PC-3 (cell line): ENCODE data around the gene ABCA8. TPM values are rescaled to one million over a fixed set of nuclear protein-coding genes. Genes with fewer than 3 reads are reported as not detected.
"Not testable (repeated sequence)": the region's sequence is repeated elsewhere in the genome, so short reads cannot be mapped to it uniquely, and the experiment has no call there.

Experiments
- ATAC-seq: fragments of 200-7000 bp; cut with Tn5 transposase; 2 replicates; pipeline ENCODE4 v1.9.1; 2020; ENCODE audit warnings: mild to moderate bottlenecking, moderate library complexity
- BruUV-seq: library from RNA; stranded (reverse); fragments of 400-500 nt; replicated peaks from 2 replicates; lab custom pipeline; 2021; lab: Mats Ljungman, UMichigan
- CTCF ChIA-PET: fragments of 300-600 bp; sonication (Branson Sonifier 250); formaldehyde crosslinking; loops from one replicate; lab custom pipeline; 2022; ENCODE audit warnings: antibody characterized with exemption; lab: Charles Lee
- POLR2A ChIA-PET: fragments of 300-600 bp; sonication (Branson Sonifier 250); formaldehyde crosslinking; loops from one replicate; lab custom pipeline; 2022; ENCODE audit warnings: antibody characterized with exemption; ENCODE audit not compliant: unreplicated experiment; lab: Charles Lee
- DNase-seq: peaks from one replicate; pipeline ENCODE4 v3.0.0-alpha.2; 2015
- H2AFZ ChIP-seq: fragments of 300-600 bp; sonication (generic); 2 replicates; pipeline ENCODE4 v1.6.0; 2016; ENCODE audit warnings: antibody characterized with exemption, low read length
- H3F3A ChIP-seq: fragments of 300-600 bp; sonication (generic); one replicate; pipeline ENCODE4 v1.6.0; 2017; ENCODE audit warnings: antibody characterized with exemption, low read length, control low read depth, mild to moderate bottlenecking; ENCODE audit not compliant: unreplicated experiment
- H3K27ac ChIP-seq: fragments of 300-600 bp; sonication (generic); 2 replicates; pipeline ENCODE4 v1.5.1; 2016; ENCODE audit warnings: mild to moderate bottlenecking, low read length
- H3K27me3 ChIP-seq: fragments of 300-600 bp; sonication (generic); 2 replicates; pipeline ENCODE4 v1.6.1; 2016; ENCODE audit warnings: low read length, mixed read lengths
- H3K36me3 ChIP-seq: fragments of 300-600 bp; sonication (generic); 2 replicates; pipeline ENCODE4 v1.6.1; 2016; ENCODE audit warnings: low read depth, mixed run types, low read length, mixed read lengths
- H3K4me1 ChIP-seq: fragments of 300-600 bp; sonication (generic); 2 replicates; pipeline ENCODE4 v1.5.1; 2016; ENCODE audit warnings: low read length; ENCODE audit not compliant: insufficient read depth
- H3K4me2 ChIP-seq: fragments of 300-600 bp; sonication (generic); 2 replicates; pipeline ENCODE4 v1.6.0; 2016; ENCODE audit warnings: low read length
- H3K4me3 ChIP-seq: fragments of 300-600 bp; sonication (generic); 2 replicates; pipeline ENCODE4 v1.5.1; 2016; ENCODE audit warnings: mild to moderate bottlenecking, low read length, mixed read lengths
- H3K79me2 ChIP-seq: fragments of 300-600 bp; sonication (generic); 2 replicates; pipeline ENCODE4 v1.6.1; 2017; ENCODE audit warnings: low read length, mixed read lengths
- H3K9ac ChIP-seq: fragments of 300-600 bp; sonication (generic); 2 replicates; pipeline ENCODE4 v1.6.0; 2016; ENCODE audit warnings: mild to moderate bottlenecking, low read length
- H3K9me2 ChIP-seq: fragments of 300-600 bp; sonication (generic); replicated peaks from 2 replicates; pipeline ENCODE4 v1.6.1; 2016; ENCODE audit warnings: mixed run types, low read length, mixed read lengths
- H3K9me3 ChIP-seq: fragments of 300-600 bp; sonication (generic); 2 replicates; pipeline ENCODE4 v1.6.1; 2016; ENCODE audit warnings: low read length, mixed read lengths
- H4K20me1 ChIP-seq: fragments of 300-600 bp; sonication (generic); 2 replicates; pipeline ENCODE4 v1.6.1; 2016; ENCODE audit warnings: low read length, mixed read lengths
- EZH2 ChIP-seq: fragments of 300-600 bp; sonication (generic); IDR thresholded peaks from one replicate; pipeline ENCODE4 v1.6.1; 2017; ENCODE audit warnings: antibody characterized with exemption, mild to moderate bottlenecking, low read length; ENCODE audit not compliant: unreplicated experiment
- EZH2phosphoT487 ChIP-seq: fragments of 300-600 bp; sonication (generic); IDR thresholded peaks from 2 replicates; pipeline ENCODE4 v1.6.1; 2018; ENCODE audit warnings: mild to moderate bottlenecking, antibody characterized with exemption, low read length, borderline replicate concordance
- intact Hi-C: fragments of 100-400 bp; cut with micrococcal nuclease; formaldehyde crosslinking; loops from 2 replicates; pipeline ENCODE4 v1.9.0; 2023
- total RNA-seq: library from RNA; depleted of rRNA; stranded (reverse); fragments of >200 nt; gene quantifications from 2 replicates; pipeline ENCODE4 v1.2.3, GENCODE V29; 2014
- TF ChIP-seq, protein P1 (sequence below): fragments of 300-600 bp; sonication (generic); conservative IDR thresholded peaks from 2 replicates; pipeline ENCODE4 v1.5.1; 2017; ENCODE audit warnings: antibody characterized with exemption, low read depth, mild to moderate bottlenecking, low read length

The ABCA8 gene
- total RNA-seq, 1 experiment from 2014 or later = 0.22 TPM

DNA sequence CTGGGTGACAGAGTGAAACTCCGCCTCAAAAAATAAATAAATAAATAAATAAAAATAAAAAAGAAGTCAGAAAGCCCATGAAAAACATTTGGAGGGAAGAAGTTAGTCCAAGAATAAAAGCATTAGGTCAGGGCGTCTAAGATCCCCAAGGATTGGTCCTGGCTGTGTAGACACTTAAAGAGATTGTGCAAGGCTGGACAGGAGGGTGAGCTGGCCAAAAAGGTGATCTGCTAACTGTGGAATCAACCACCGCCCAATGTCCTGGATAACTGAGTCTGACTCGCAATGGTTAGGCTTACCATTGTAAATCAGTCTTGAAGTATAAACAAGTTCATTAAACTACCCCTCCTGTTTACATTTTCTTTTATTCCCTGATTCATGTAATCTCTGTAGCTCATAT, 8.8 kb upstream of the ABCA8 start:
- no peaks in the 10 kb centered on the region for H3K79me2 ChIP-seq
- H3F3A ChIP-seq = no peaks in the 10 kb centered on the region
- no peak overlapping the region for H3K4me2 ChIP-seq
- ChIA-PET POLR2A (no interaction called here), CTCF (no interaction called here)
- no peak overlapping the region for H2AFZ ChIP-seq
- ATAC-seq (no peak), DNase-seq (no peak)
- H3K27me3 ChIP-seq = peaks cover 4% of the 10 kb centered on the region
- H3K9me3 ChIP-seq = no peaks in the 10 kb centered on the region
- TF ChIP-seq EZH2 (no peak), EZH2phosphoT487 (no peak)
- TF ChIP-seq, protein P1, sequence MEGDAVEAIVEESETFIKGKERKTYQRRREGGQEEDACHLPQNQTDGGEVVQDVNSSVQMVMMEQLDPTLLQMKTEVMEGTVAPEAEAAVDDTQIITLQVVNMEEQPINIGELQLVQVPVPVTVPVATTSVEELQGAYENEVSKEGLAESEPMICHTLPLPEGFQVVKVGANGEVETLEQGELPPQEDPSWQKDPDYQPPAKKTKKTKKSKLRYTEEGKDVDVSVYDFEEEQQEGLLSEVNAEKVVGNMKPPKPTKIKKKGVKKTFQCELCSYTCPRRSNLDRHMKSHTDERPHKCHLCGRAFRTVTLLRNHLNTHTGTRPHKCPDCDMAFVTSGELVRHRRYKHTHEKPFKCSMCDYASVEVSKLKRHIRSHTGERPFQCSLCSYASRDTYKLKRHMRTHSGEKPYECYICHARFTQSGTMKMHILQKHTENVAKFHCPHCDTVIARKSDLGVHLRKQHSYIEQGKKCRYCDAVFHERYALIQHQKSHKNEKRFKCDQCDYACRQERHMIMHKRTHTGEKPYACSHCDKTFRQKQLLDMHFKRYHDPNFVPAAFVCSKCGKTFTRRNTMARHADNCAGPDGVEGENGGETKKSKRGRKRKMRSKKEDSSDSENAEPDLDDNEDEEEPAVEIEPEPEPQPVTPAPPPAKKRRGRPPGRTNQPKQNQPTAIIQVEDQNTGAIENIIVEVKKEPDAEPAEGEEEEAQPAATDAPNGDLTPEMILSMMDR = no peak
- no peaks in the 10 kb centered on the region for H3K36me3 ChIP-seq
- no peak overlapping the region for H3K4me3 ChIP-seq
- H3K9me2 ChIP-seq = no peaks in the 10 kb centered on the region
- H4K20me1 ChIP-seq = no peaks in the 10 kb centered on the region
- H3K27ac ChIP-seq = no peak overlapping the region
- no peaks in the 10 kb centered on the region for H3K4me1 ChIP-seq
- intact Hi-C loops = no loop called here
- H3K9ac ChIP-seq = no peak overlapping the region
- BruUV-seq = no TSS peak

DNA sequence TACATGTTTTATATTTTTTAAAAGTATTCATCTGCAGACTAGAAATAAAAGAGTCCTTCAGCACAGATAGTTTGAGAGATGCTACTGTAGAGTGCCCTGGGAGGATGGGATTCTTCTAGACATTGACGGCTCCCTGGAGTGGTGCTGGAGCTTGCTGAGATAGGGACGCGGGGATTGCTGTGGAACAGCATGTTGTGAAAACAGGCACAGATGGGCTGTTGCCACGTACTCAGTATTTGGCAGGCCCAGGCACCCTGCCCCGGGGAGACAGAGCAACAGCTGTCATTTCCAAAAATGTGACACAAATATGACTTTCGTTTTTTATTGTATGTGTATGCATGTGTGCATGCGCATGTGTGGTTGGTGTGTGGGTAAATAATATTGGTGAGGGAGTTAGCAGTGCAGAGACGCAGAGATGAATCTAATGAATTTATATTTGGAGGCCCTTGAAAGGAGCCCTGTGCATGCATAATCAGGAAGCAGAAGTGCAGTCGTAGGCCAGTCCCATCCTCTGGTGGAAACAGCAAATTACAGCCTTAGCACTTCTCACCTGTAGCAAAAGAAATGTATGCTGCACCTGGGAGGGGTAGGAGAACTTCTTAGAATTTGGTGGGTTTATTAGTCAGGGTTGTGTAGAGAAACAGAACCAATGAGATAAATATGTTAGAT, 6.2 kb upstream of the ABCA8 start:
- CTCF ChIA-PET = no interaction called here
- intact Hi-C loops = no loop called here

DNA sequence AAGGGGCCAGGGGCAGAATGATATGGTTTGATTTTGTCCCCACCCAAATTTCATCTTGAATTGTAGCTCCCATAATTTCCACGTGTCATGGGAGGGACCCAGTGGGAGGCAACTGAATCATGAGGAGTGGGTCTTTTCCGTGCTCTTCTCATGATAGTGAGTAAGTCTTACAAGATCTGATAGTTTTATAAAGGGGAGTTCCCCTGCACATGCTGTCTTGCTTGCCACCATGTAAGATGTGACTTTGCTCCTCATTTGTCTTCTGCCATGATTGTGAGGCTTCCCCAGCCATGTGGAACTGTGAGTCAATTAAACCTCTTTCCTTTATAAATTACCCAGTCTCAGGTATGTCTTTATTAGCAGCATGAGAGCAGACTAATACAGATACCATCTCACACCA, 3.9 kb upstream of the ABCA8 start:
- H3K27me3 ChIP-seq, H3K36me3 ChIP-seq, BruUV-seq, POLR2A ChIA-PET, H3K4me1 ChIP-seq, H3K9me3 ChIP-seq, H3K9me2 ChIP-seq, CTCF ChIA-PET, H3K4me2 ChIP-seq, H3K27ac ChIP-seq, H2AFZ ChIP-seq, H3F3A ChIP-seq, intact Hi-C loops, H3K9ac ChIP-seq, H3K4me3 ChIP-seq, DNase-seq, H3K79me2 ChIP-seq, ATAC-seq, H4K20me1 ChIP-seq: not testable (repeated sequence)

More for the DNA sequence above, 6.2 kb upstream of the ABCA8 start:
- no peaks in the 10 kb centered on the region for H3K9me3 ChIP-seq
- H2AFZ ChIP-seq = no peak overlapping the region
- no peak overlapping the region for H3K9ac ChIP-seq
- POLR2A ChIA-PET = no interaction called here
- no peak overlapping the region for H3K4me3 ChIP-seq
- TF ChIP-seq, protein P1 = no peak
- TF ChIP-seq EZH2 = no peak
- no peak for TF ChIP-seq EZH2phosphoT487
- H3K36me3 ChIP-seq = no peaks in the 10 kb centered on the region
- no TSS peak for BruUV-seq
- no peak overlapping the region for H3K4me2 ChIP-seq
- H3K27me3 ChIP-seq = no peaks in the 10 kb centered on the region
- ATAC-seq = peak; percentile 40
- H3K79me2 ChIP-seq = no peaks in the 10 kb centered on the region
- no peak for DNase-seq
- no peaks in the 10 kb centered on the region for H3K9me2 ChIP-seq
- H3F3A ChIP-seq = no peaks in the 10 kb centered on the region
- no peaks in the 10 kb centered on the region for H4K20me1 ChIP-seq
- H3K4me1 ChIP-seq = no peaks in the 10 kb centered on the region
- H3K27ac ChIP-seq = no peak overlapping the region
